ENCODE measurements around the gene ETS1.

DNA sequence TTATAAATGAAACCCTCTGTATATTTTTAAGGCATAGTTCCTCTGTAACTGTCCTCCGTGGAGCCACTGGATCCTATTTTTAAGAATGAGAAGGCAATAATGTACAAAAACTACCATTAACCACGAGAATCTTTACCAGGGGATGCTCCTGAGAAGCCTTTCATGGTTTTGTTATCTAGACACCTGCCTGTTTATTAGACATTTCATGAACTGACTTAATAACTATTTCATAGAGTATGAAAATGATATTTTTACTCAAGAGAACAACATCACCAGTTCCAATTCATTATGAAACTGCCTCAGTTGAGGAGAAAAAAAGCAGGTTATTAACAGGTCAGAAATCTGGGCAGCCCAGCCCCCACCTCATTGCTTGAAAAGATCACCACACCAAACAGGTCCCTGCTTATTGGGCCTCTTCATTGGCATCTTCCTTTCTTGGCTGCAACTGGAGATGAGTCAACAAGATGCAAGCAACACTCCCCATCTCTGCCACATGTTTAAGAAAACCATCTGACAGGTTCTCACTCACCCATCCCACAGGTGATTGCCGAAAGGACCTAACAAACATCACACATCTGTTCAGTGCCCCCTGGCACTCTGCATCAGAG, 27.8 kb downstream of the ETS1 start:
- no peak for TF ChIP-seq CTCF (IDR thresholded peaks at IDR 0.05)
- no peak for TF ChIP-seq POLR2A (IDR thresholded peaks at IDR 0.05)
